SJSA1 (cell line): ENCODE results near the gene PLAGL1. TPM values are rescaled to one million over a fixed set of nuclear protein-coding genes. Genes with fewer than 3 reads are reported as not detected.

ENCODE experiments used
- DNase-seq, 2 experiments: peaks; one replicate each; pipeline ENCODE4 v3.0.0-alpha.2; 2015 to 2020; ENCODE audit warnings: low spot score in 2 of 2, low read depth in 1 of 2
- H3K27ac ChIP-seq: fragments of 250-450 bp; sonication (Bioruptor Pico); 2 replicates; pipeline ENCODE4 v1.5.1; 2020; ENCODE audit warnings: mild to moderate bottlenecking, moderate library complexity
- H3K27me3 ChIP-seq: fragments of 250-450 bp; sonication (Bioruptor Pico); replicated peaks from 2 replicates; pipeline ENCODE4 v1.5.1; 2020; ENCODE audit warnings: mild to moderate bottlenecking, moderate library complexity
- H3K36me3 ChIP-seq: fragments of 250-450 bp; sonication (Bioruptor Pico); 2 replicates; pipeline ENCODE4 v1.5.1; 2020; ENCODE audit warnings: mild to moderate bottlenecking
- H3K4me1 ChIP-seq: fragments of 250-450 bp; sonication (Bioruptor Pico); replicated peaks from 2 replicates; pipeline ENCODE4 v1.6.1; 2021; ENCODE audit warnings: mild to moderate bottlenecking
- H3K4me3 ChIP-seq: fragments of 250-450 bp; sonication (Bioruptor Pico); 2 replicates; pipeline ENCODE4 v1.5.1; 2020; ENCODE audit warnings: mild to moderate bottlenecking
- H3K9me3 ChIP-seq: fragments of 250-450 bp; sonication (Bioruptor Pico); replicated peaks from 2 replicates; pipeline ENCODE4 v1.5.1; 2020; ENCODE audit warnings: mild to moderate bottlenecking
- total RNA-seq: library from RNA; depleted of rRNA; stranded (reverse); fragments of >200 nt; shearing (Covaris generic); gene quantifications from 2 replicates; pipeline ENCODE4 v1.2.3, GENCODE V29; 2014

The PLAGL1 gene
- total RNA-seq, 1 experiment from 2014 or later = 7.2 TPM

DNA sequence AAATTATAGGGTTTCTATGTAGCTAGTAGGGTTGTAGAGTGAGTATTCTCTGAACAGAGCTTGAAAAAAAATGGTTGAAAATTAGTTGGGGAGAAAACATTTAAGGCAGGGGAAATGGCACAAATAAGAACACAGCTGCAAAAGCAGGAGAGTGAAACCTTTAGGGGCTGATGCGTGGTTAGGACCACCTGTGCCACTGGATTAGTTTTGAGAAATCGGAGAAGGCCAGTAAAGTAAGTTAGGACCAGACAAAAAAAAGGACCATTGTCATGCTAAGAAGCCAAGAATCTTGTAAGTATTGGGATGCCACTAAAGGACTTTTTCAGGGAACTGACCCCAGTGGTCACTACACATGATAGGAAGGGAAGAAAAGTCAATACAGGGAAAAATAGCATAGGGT lies 9.4 kb downstream of the PLAGL1 start:
- no peaks in the 10 kb centered on the region for H3K4me1 ChIP-seq
- no peaks in the 10 kb centered on the region; the same call in 1 of the 2 replicates for H3K27me3 ChIP-seq
- H3K9me3 ChIP-seq = no peaks in the 10 kb centered on the region
- H3K27ac ChIP-seq = no peak overlapping the region
- no peak for DNase-seq
- H3K36me3 ChIP-seq = no peaks in the 10 kb centered on the region
- no peak overlapping the region for H3K4me3 ChIP-seq

DNA sequence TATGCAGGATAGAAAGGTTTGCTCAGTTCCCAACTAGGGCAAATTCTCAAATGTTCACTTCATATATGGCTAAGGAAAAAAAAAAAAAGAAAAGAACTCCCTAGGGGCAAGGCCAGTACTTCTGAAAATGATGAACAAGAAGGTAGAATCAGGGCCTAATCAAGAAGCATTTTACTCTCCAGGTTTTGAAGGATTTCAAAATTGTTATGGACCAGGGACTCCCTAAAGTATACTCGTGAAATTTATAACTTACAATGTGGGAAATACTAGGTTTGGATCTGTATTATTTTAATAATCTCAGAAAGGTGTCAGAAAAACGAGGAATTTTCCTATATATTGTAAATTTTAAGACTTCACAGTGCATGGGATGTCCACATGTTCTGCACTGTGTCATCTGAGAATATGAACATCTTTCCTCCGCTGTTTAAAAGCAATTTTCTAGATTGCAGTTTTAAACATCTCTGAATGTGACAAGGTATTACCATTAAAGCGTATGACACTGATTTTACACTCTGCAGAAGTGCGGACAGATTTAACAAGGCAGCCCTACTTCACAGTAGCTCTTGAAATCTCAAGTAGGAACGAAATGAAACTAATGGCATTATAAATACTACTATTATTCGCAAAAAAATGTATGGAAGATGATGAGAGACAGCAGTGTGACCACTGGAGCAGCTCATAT lies 14.0 kb downstream of the PLAGL1 start:
- Histone ChIP-seq H3K4me3 (no peak overlapping the region), H3K9me3 (no peaks in the 10 kb centered on the region), H3K4me1 (no peaks in the 10 kb centered on the region), H3K27me3 (peaks cover 4% of the 10 kb centered on the region; the same call in 1 of the 2 replicates), H3K36me3 (no peaks in the 10 kb centered on the region), H3K27ac (no peak overlapping the region)
- DNase-seq = no peak

- Histone ChIP-seq H3K27ac (no peak overlapping the region), H3K4me3 (no peak overlapping the region), H3K36me3 (no peaks in the 10 kb centered on the region), H3K9me3 (no peaks in the 10 kb centered on the region), H3K4me1 (no peaks in the 10 kb centered on the region), H3K27me3 (0 out of 2 replicates have a peak, but pooled peaks cover 4% of the 10 kb centered on the region)
- no peak for DNase-seq
Observed at GRCh38 chr6:143992285-143992684, 15.8 kb downstream of the PLAGL1 start.

DNA sequence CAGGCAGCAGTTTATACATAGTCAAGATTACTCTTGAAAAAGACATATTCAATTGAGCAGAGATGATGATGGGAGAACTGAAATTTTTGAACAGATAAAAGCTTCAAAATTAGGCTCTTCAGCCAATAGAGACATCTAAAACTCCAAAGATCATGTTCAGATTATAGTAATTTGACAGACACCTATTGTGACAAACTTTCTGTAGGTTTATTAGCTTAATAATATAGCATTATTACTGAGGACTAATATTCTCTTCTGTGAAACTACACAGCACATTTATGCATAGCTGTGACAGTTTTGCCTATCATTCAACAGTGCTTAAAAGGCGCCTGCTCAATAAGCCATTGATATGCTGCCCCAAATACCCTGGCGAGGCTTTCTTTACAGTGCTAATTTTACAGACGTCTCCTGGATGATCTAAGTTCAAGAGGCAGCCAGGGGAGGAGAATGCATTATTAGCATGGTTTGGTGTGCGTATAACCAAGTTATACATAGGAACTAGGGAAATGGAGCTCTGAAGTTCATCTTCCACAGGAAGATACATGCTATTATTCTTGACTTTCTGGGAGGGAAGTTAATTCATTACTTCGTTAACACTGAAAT lies 21.5 kb downstream of the PLAGL1 start:
- Histone ChIP-seq H3K9me3 (no peaks in the 10 kb centered on the region), H3K27ac (no peak overlapping the region), H3K4me3 (no peak overlapping the region), H3K36me3 (no peaks in the 10 kb centered on the region), H3K27me3 (0 out of 2 replicates have a peak, but pooled peaks cover 4% of the 10 kb centered on the region), H3K4me1 (no peaks in the 10 kb centered on the region)
- no peak for DNase-seq

- no peak for DNase-seq
Observed at GRCh38 chr6:143984666-143985065, 23.4 kb downstream of the PLAGL1 start.

GRCh38 chr6:143982968-143983367 lies 25.1 kb downstream of the PLAGL1 start:
- Histone ChIP-seq H3K27me3 (no peaks in the 10 kb centered on the region), H3K4me1 (no peaks in the 10 kb centered on the region), H3K27ac (no peak overlapping the region), H3K4me3 (no peak overlapping the region), H3K36me3 (no peaks in the 10 kb centered on the region), H3K9me3 (no peaks in the 10 kb centered on the region)
- no peak for DNase-seq

More at GRCh38 chr6:143984666-143985065, 23.4 kb downstream of the PLAGL1 start:
- Histone ChIP-seq H3K4me3 (no peak overlapping the region), H3K27me3 (no peaks in the 10 kb centered on the region), H3K4me1 (no peaks in the 10 kb centered on the region), H3K27ac (no peak overlapping the region), H3K9me3 (no peaks in the 10 kb centered on the region), H3K36me3 (no peaks in the 10 kb centered on the region)

DNA sequence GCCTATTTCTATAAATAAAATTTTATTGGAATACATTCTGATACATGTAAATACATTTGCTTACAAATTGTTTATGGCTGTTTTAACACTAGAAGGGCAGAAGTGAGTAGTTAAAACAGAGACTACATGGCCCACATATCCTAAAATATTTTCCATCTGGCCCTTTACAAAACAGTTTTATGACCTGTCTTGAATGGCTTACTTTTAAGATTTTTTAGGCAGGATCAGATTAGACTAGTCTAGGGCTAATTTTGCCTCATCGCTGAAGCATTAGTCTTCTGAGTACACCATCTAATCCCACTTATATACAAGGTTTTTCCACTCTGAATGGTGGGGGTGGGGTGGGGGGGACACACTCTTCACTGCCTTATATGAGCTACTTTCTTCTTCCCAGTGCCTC lies 27.1 kb downstream of the PLAGL1 start:
- no peaks in the 10 kb centered on the region for H3K36me3 ChIP-seq
- DNase-seq = no peak
- no peaks in the 10 kb centered on the region for H3K9me3 ChIP-seq
- no peaks in the 10 kb centered on the region for H3K27me3 ChIP-seq
- H3K4me3 ChIP-seq = no peak overlapping the region
- H3K27ac ChIP-seq = no peak overlapping the region
- no peaks in the 10 kb centered on the region for H3K4me1 ChIP-seq

DNA sequence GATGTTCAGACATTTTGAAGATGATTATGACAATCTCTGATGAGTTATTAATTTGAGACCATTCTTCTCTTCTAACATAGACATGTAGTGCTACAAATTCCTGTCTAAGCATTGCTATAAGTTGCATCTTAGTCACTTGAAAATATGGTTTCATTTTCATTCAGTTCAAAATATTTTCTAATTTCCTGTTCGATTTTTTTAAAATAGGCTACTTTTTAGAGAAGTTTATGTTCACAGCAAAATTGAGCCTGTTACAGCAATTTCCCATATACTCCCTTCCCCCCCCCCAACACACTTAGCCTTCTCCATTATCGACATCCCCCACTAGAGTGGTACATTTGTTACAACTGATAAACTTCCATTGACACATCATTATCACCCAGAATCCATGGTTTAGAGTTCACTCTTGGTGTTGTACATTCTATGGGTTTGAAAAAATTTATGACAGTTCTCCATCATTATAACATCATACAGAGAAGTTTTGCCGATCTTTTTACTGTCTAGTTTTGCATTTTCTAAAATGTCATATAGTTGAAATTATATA lies 31.2 kb downstream of the PLAGL1 start:
- no peaks in the 10 kb centered on the region for H3K36me3 ChIP-seq
- H3K4me3 ChIP-seq = no peak overlapping the region
- no peak overlapping the region for H3K27ac ChIP-seq
- no peaks in the 10 kb centered on the region for H3K9me3 ChIP-seq
- DNase-seq = no peak
- H3K4me1 ChIP-seq = 0 out of 2 replicates have a peak, but pooled peaks cover 3% of the 10 kb centered on the region
- no peaks in the 10 kb centered on the region for H3K27me3 ChIP-seq

DNA sequence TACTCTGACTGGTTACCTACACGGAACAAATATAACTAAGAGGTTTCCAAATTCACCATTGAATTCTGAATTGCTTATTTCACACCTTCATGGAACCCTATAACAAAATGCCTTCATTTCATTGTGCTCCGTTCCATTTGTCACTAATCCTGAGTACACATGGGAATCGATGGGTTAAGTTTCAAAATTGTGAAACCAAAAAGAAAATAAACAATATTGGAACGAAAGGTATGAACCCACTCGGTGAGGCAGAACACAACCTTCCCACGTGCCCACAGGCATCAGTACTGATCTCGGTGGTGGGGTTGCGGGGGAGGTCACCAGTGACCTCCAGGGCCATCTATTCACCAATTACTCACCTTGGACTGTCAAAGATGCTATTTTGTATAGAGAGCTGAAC lies 34.0 kb downstream of the PLAGL1 start:
- Histone ChIP-seq H3K27ac (no peak overlapping the region), H3K36me3 (no peaks in the 10 kb centered on the region), H3K4me1 (0 out of 2 replicates have a peak, but pooled peaks cover 7% of the 10 kb centered on the region), H3K9me3 (no peaks in the 10 kb centered on the region), H3K27me3 (no peaks in the 10 kb centered on the region; the same call in 1 of the 2 replicates), H3K4me3 (no peak overlapping the region)
- DNase-seq = no peak

DNA sequence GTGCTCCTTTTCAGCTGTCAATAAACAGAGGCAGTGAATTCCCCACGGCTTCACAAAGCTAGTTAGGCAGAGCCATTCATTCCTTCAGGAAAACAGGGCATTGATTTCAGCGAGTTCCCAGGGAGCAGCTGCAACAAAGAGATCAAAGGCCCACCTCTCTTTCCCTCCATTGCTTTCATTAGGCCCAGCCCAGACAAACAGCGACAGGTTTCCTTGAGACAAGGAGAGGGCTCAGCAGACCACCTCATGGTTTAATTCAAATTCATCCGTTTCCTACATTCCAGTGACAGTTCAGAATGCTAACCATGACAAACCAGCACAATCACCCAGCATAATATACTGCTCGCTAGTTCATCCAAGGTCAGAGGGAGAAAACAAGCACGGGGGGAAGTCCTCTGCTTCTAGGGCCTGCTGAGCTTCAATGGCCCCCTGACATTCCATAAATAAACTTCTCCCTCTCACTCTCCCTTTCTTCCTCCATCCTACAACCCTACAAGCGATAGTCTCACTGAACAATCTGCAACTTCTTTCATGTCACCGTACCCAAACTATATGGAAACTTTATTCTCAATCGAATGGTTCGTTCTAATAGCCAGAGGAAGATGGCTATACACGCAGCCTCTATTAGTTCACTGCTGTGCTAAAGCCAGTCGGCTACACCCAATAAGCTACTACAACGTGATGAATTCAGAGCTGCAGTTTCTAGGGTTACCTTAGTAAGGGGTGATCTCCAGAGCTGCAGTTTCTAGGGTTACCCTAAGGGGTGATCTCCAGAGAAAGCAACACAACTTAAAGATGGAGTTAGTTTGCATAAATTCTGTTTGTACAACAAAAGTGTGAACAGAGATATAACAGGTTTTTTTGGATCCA lies 34.7 kb downstream of the PLAGL1 start:
- DNase-seq = no peak
- Histone ChIP-seq H3K4me3 (no peak overlapping the region), H3K9me3 (no peaks in the 10 kb centered on the region), H3K4me1 (0 out of 2 replicates have a peak, but pooled peaks cover 7% of the 10 kb centered on the region), H3K36me3 (no peaks in the 10 kb centered on the region), H3K27me3 (no peaks in the 10 kb centered on the region; the same call in 1 of the 2 replicates), H3K27ac (no peak overlapping the region)

DNA sequence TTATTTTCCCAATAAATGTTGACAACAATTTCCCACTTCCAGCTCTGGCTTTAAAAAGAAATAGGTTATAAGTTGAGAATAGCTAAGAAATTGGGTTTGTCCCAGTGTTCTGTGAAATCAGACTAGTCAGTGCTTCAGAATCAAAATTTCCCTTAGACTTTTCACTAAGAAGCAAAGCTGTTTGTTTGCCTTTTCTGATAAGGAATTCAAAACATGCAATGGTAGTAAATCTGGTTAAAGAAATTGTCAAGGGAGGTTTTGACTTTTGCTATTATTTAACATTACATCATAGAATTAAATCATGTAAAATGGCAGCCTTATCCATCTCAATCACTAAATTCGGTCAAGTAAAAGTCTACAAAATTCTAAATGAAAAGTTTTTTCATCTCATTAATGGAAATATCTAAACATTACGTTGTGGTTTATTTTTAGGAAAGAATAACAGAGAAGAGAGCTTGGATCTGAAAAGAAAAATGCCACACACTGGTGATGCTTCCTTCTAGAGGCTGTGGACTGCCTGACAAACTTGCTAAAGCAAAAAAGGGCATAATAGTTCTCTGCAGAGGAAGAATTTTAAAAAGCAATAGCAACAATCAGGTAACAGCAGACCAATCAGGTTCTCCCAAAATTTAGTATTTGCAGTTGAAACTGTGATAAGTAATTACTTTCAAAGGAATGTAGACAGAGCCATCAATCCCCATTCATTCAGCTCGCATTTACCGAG lies 36.4 kb downstream of the PLAGL1 start:
- DNase-seq = no peak
- no peaks in the 10 kb centered on the region; the same call in 1 of the 2 replicates for H3K27me3 ChIP-seq
- H3K4me1 ChIP-seq = 0 out of 2 replicates have a peak, but pooled peaks cover 7% of the 10 kb centered on the region
- no peaks in the 10 kb centered on the region for H3K36me3 ChIP-seq
- H3K27ac ChIP-seq = no peak overlapping the region
- no peak overlapping the region for H3K4me3 ChIP-seq
- H3K9me3 ChIP-seq = no peaks in the 10 kb centered on the region

- H3K27ac ChIP-seq = no peak overlapping the region
- H3K9me3 ChIP-seq = no peaks in the 10 kb centered on the region
- H3K4me1 ChIP-seq = 0 out of 2 replicates have a peak, but pooled peaks cover 7% of the 10 kb centered on the region
- no peak for DNase-seq
- no peak overlapping the region for H3K4me3 ChIP-seq
- no peaks in the 10 kb centered on the region for H3K36me3 ChIP-seq
- no peaks in the 10 kb centered on the region; the same call in 1 of the 2 replicates for H3K27me3 ChIP-seq
Observed at GRCh38 chr6:143970456-143971218, 37.4 kb downstream of the PLAGL1 start.
